K562 (cell line): ENCODE data around the gene CCDC117.

ENCODE experiments used
- ARID4B ChIP-seq: sonication (generic); formaldehyde crosslinking; IDR thresholded peaks from 2 replicates; pipeline ENCODE4 v1.8.0; 2022; ENCODE audit warnings: mild to moderate bottlenecking, missing genetic modification reagents
- CEBPZ ChIP-seq: fragments of 150-350 bp; IDR thresholded peaks from 2 replicates; pipeline ENCODE4 v1.6.1; 2014; ENCODE audit warnings: low read depth, mild to moderate bottlenecking, low read length, borderline replicate concordance
- GMEB1 ChIP-seq: fragments of 250-450 bp; sonication (Bioruptor Pico); IDR thresholded peaks from 2 replicates; pipeline ENCODE4 v1.4.0; 2020; ENCODE audit warnings: mild to moderate bottlenecking
- POLR2AphosphoS5 ChIP-seq: IDR thresholded peaks from 2 replicates; pipeline ENCODE4 v1.6.1; 2011; ENCODE audit warnings: mild to moderate bottlenecking, low read depth, low read length, moderate library complexity; ENCODE audit not compliant: control insufficient read depth, insufficient read depth
- TAF1 ChIP-seq: IDR thresholded peaks from 2 replicates; pipeline ENCODE4 v1.6.1; 2011; ENCODE audit warnings: mild to moderate bottlenecking, low read length, moderate library complexity; ENCODE audit not compliant: insufficient read depth, control insufficient read depth, severe bottlenecking; ENCODE audit errors: extremely low read depth
- ZBTB33 ChIP-seq: sonication (generic); formaldehyde crosslinking; IDR thresholded peaks from 2 replicates; pipeline ENCODE4 v1.8.1; 2023; ENCODE audit warnings: mild to moderate bottlenecking, missing genetic modification reagents
- ZNF146 ChIP-seq: IDR thresholded peaks from one replicate; pipeline ENCODE4 v1.6.1; 2018; ENCODE audit warnings: missing compliant biosample characterization; ENCODE audit not compliant: unreplicated experiment

- no peak for TF ChIP-seq ARID4B (CRISPR knock-in tag)
- no peak for TF ChIP-seq ZBTB33 (CRISPR knock-in tag)
- TF ChIP-seq CEBPZ: no peak
- TF ChIP-seq ZNF146: no peak
- TF ChIP-seq TAF1: no peak
- TF ChIP-seq GMEB1 (CRISPR knock-in tag): no peak
- TF ChIP-seq POLR2AphosphoS5: no peak
Observed at GRCh38 chr22:28820885-28821284, 48.4 kb downstream of the CCDC117 start.
